T-helper 1 cell treated with Interleukin-12 subunit alpha and Interleukin-12 subunit beta and Interleukin-4 antibody, amounts not matched to agents 30 ng/mL and 1 ng/mL, for 36 hours (primary cell): ENCODE results near the gene MMP25. TPM values are rescaled to one million over a fixed set of nuclear protein-coding genes. Genes with fewer than 3 reads are reported as not detected.

ENCODE experiments used
- intact Hi-C: fragments of 100-400 bp; cut with micrococcal nuclease; formaldehyde crosslinking; loops from one replicate; pipeline ENCODE4 v1.15.1; 2024
- total RNA-seq: library from RNA; stranded (reverse); gene quantifications from 2 replicates; pipeline ENCODE4 v1.2.3, GENCODE V29; 2022

MMP25 gene
- total RNA-seq, 1 donor from 2014 or later = 93.6 TPM

GRCh38 chr16:3017344-3017743, 29.0 kb upstream of the MMP25 start:
- intact Hi-C loops = no loop called here

GRCh38 chr16:3017794-3018506, 28.4 kb upstream of the MMP25 start, which contains the start of gene CLDN6:
Gene CLDN6 (minus strand): TSS chr16:3018183. CDS start chr16:3016021, 2,162 bp downstream.
- intact Hi-C loops = no loop called here

GRCh38 chr16:3019594-3020246, 26.6 kb upstream of the MMP25 start:
- intact Hi-C loops = loop anchor here (1.0 to 5.0 kb wide), 9 partner anchors 9 to 972 kb away; partner anchors contain the start of genes FLYWCH1, NTHL1, PAQR4 and TSC2

DNA sequence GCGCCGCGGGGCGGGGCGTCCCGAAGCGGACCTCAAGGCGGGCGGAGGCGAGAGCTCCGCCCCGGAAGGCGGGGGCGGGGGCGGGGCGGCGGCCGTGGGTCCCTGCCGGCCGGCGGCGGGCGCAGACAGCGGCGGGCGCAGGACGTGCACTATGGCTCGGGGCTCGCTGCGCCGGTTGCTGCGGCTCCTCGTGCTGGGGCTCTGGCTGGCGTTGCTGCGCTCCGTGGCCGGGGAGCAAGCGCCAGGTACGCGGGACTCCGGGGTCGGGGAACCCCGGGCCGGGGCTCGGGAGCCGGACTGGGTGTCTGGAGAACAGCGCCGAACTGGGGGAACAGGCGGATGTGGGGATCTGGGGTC, 26.1 kb upstream of the MMP25 start, which contains the start of gene TNFRSF12A:
TSS of gene TNFRSF12A (plus strand) at position 122 of the 357 bp plus-strand sequence. CDS start at position 152, 30 bp downstream.
- intact Hi-C loops = loop anchor here (1.0 to 5.0 kb wide), 9 partner anchors 8 to 973 kb away; partner anchors contain the start of genes FLYWCH1, NTHL1, PAQR4 and TSC2

DNA sequence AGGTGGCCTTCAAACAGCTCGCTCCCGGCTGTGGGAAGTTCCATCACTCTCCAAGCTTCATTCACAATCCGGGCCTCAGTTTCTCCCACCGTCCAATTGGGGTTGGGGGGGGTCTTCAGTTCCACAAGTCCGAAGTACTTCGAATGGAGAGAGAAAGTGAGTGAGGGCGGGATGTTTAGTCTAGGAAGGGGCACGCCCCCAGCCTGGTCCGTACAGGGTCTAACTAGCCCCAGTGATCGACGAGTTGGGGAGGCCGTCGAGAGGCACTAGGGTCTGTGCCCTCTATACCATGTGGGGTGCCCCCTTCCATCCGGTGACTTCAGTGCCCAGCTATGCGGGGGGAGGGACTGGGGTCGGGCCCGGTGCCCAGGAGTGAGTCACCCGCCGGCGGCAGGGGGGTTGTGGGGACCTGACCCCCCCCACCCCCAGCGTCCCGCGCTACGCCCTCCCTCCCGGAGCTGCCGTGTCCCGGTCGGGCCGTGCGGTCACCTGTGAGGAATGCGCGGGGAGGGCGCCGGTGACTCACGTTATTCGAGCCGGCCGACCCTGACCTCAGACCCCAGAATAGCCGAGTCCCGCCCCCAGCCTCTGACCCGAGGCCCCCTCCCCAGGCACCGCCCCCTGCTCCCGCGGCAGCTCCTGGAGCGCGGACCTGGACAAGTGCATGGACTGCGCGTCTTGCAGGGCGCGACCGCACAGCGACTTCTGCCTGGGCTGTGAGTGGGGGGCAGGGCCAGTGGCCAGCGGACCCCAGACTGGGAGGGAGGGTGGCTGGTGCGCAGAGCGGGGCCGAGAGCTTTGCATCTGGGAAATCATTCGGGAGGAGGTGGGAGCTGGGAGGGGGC, 25.5 kb upstream of the MMP25 start:
- intact Hi-C loops = loop anchor here (1.0 to 5.0 kb wide), 9 partner anchors 7 to 974 kb away; partner anchors contain the start of genes FLYWCH1, NTHL1, PAQR4 and TSC2

- intact Hi-C loops = loop anchor here (2.0 to 5.0 kb wide), 5 partner anchors 36 to 974 kb away; partner anchors contain the start of genes FLYWCH1, NTHL1 and TSC2
Observed at GRCh38 chr16:3021449-3022207, 24.7 kb upstream of the MMP25 start.

DNA sequence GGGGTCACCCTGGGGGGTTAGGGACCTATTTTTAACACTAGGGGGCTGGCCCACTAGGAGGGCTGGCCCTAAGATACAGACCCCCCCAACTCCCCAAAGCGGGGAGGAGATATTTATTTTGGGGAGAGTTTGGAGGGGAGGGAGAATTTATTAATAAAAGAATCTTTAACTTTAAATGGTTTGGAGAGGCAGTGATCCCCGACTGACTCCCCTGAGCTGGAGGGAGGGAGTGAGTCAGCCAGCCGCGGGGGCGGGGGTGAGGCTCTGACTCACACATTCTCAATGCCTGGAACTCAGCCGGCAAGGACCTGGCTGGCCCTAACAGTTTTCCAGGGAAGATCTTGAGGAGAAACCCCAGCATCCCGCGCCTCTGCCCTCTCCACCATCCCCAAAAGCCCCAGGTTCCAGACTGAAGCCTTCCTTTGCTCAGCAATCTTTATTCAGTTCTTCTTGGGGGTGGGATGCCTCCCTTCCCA, 24.1 kb upstream of the MMP25 start:
- intact Hi-C loops = loop anchor here (5.0 kb wide), 4 partner anchors 35 to 975 kb away; partner anchors contain the start of genes FLYWCH1, NTHL1 and TSC2

DNA sequence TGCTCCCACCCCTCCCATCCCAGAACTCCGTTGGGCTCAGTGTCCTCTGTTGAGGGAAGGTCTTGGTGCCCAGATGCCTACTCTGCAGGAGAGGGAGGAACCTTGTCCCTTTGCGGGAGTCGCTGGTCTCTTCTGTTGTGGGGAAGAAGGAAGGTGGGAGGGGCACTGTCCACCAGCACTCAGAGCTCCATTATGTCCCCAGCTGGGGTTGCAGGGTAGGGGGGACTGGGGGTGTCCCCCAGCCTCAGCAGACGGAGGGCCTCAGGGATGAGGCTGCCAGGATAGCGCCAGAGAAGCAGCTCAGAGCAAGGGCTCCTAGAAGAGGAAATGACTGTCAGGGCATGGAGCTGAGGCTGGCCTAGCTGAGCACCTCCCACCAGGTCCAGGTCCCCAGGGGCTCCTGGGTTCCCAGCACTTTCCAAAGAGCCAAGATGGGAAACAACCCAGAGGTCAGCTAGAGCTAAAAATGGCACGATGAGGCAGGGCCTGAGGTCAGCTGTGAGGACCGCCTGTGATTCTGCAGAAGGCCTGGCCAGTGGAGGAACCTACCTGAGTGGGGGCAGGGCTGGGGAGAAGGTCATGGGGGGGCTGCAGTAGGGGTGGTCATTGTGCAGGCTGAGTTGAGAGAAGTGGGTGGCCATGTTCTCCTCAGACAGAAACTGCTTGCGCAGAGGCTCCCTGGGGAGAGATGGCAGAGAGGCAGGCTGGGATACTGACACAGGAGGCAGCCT, 23.5 kb upstream of the MMP25 start:
- intact Hi-C loops = loop anchor here (5.0 kb wide), 4 partner anchors 34 to 976 kb away; partner anchors contain the start of genes FLYWCH1, NTHL1 and TSC2

DNA sequence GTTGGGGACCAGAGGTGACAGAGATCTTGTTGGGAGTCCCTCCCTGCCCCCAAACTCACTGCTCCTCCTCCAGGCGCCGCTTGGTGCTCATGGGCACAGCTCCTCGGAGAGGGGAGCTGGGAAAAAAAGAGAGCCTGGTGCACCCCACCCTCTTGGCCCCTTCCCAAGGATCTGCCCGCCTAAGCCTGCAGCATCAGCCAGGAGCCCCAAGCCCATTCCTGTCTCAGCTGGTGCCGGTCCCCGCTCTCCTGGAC, 23.0 kb upstream of the MMP25 start:
- intact Hi-C loops = loop anchor here (5.0 kb wide), 4 partner anchors 34 to 976 kb away; partner anchors contain the start of genes FLYWCH1, NTHL1 and TSC2

DNA sequence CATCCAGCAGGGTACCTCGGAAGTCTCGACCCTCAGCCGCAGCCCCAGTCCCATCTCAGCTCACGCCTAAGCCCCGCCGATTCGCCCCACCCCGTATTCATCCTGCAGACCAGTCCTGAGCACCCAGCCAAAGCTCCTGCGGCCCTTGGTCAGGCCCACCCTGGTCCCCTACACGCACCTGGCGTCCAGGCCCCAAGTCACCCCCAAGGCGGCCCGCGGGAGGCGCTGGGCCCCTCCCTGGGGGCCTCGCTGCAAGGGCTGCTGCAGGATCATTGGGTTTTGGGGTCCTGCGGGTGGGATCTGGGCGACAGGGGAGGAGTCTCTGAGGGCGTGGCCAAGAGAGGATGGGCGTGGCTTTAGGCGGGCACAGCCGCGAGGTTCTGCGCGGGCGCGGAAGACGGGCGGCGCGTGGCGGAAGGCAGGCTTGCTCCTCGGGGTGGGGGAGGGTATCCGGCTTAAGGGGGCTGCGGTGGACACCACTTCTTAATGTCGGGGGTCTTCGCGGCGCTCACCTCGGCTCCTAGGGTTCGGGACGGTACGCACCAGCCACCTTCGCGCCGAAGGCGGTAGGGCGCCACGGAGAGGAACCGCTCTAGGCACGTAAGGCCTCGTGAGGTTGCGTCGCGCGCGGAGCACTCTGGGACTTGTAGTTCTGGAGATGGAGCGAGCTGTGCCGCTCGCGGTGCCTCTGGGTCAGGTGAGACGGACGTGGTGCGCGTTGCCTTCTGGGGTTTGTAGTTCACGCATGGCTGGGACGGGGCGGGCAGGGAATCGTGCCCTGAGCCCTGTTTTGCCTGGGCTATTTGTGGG, 22.5 kb upstream of the MMP25 start, which contains the start of the genes HCFC1R1 and THOC6:
TSS of gene HCFC1R1 (minus strand) at position 274 of the 810 bp plus-strand sequence. CDS start at position 273, 1 bp downstream.
TSS of gene THOC6 (plus strand) at position 367 of the 810 bp plus-strand sequence. CDS start at position 659, 292 bp downstream.
- intact Hi-C loops = loop anchor here (1.0 to 5.0 kb wide), 10 partner anchors 21 to 977 kb away; partner anchors contain the start of genes FLYWCH1, NTHL1, PKMYT1 and TSC2

GRCh38 chr16:3025032-3026002, 21.0 kb upstream of the MMP25 start:
- intact Hi-C loops = loop anchor here (2.0 kb wide), 1 partner anchor 257 kb away; the partner anchor contains the start of gene ZNF263

GRCh38 chr16:3026003-3026378, 20.4 kb upstream of the MMP25 start:
- intact Hi-C loops = no loop called here

GRCh38 chr16:3026609-3027488, 19.5 kb upstream of the MMP25 start:
- intact Hi-C loops = no loop called here

GRCh38 chr16:3027489-3027795, 18.9 kb upstream of the MMP25 start:
- intact Hi-C loops = no loop called here

- intact Hi-C loops = loop anchor here (1.0 kb wide), 2 partner anchors 8 to 25 kb away; partner anchors contain the start of gene TNFRSF12A
Observed at GRCh38 chr16:3027983-3028715, 18.2 kb upstream of the MMP25 start.
